Endothelial cell of umbilical vein (primary cell): ENCODE data around the gene IL32.

ENCODE experiments used
- CTCF ChIP-seq, 2 donors: IDR thresholded peaks; 1 replicate in 1 of 2; 2 replicates in 1 of 2; pipeline ENCODE4 v1.5.1; 2011; ENCODE audit warnings: low read length in 2 of 2, mild to moderate bottlenecking in 2 of 2, moderate library complexity in 2 of 2, control low read depth in 1 of 2, inconsistent platforms in 1 of 2, low read depth in 1 of 2; ENCODE audit not compliant: insufficient read depth in 1 of 2; ENCODE audit errors: extremely low read depth in 1 of 2
- EZH2 ChIP-seq: IDR thresholded peaks from 2 replicates; pipeline ENCODE4 v1.6.1; 2012; ENCODE audit warnings: borderline replicate concordance, low read depth, mild to moderate bottlenecking, moderate library complexity, low read length, inconsistent platforms; ENCODE audit not compliant: severe bottlenecking
- FOS ChIP-seq: IDR thresholded peaks from 2 replicates; pipeline ENCODE4 v1.6.1; 2011; ENCODE audit warnings: mild to moderate bottlenecking, low read length, moderate library complexity, borderline replicate concordance; ENCODE audit not compliant: insufficient read depth
- GATA2 ChIP-seq: IDR thresholded peaks from 2 replicates; pipeline ENCODE4 v1.7.0; 2011; ENCODE audit warnings: low read depth, mild to moderate bottlenecking, moderate library complexity, mixed read lengths, low read length; ENCODE audit not compliant: insufficient read length, insufficient read depth
- JUN ChIP-seq: IDR thresholded peaks from 2 replicates; pipeline ENCODE4 v1.6.1; 2011; ENCODE audit warnings: borderline replicate concordance, low read depth; ENCODE audit not compliant: insufficient read length, insufficient read depth
- MAX ChIP-seq: IDR thresholded peaks from 2 replicates; pipeline ENCODE4 v1.6.1; 2011; ENCODE audit not compliant: insufficient read depth, insufficient read length
- MYC ChIP-seq: IDR thresholded peaks from one replicate; pipeline ENCODE4 v1.6.1; 2011; ENCODE audit warnings: mild to moderate bottlenecking, low read depth, low read length
- POLR2A ChIP-seq: IDR thresholded peaks from 2 replicates; pipeline ENCODE4 v1.6.1; 2012; ENCODE audit warnings: low read depth, mild to moderate bottlenecking, control low read depth, low read length
- POLR2AphosphoS5 ChIP-seq: IDR thresholded peaks from 2 replicates; pipeline ENCODE4 v1.6.1; 2012; ENCODE audit warnings: low read depth, mild to moderate bottlenecking, control low read depth, low read length, moderate library complexity; ENCODE audit not compliant: insufficient read depth

GRCh38 chr16:3017794-3018506, 47.5 kb upstream of the IL32 start, which contains the start of gene CLDN6:
- TF ChIP-seq CTCF (IDR thresholded peaks at IDR 0.05; ENCODE audit: extremely low read depth in 1 of 2, insufficient read depth in 1 of 2, low read depth in 1 of 2, low read length in 2 of 2) = peak; percentile 50 to 65
- TF ChIP-seq EZH2 = no peak
- no peak for TF ChIP-seq POLR2A
- TF ChIP-seq MYC = no peak
- no peak for TF ChIP-seq POLR2AphosphoS5
- TF ChIP-seq GATA2 = no peak
- no peak for TF ChIP-seq MAX
- TF ChIP-seq JUN = no peak
- TF ChIP-seq FOS = no peak
